GM23338 (cell line): ENCODE results near the gene CAND1. TPM values are rescaled to one million over a fixed set of nuclear protein-coding genes. Genes with fewer than 3 reads are reported as not detected.

Experiments used
- ATAC-seq: fragments of 200-7000 bp; cut with Tn5 transposase; 3 replicates; pipeline ENCODE4 v1.9.1; 2020
- DNase-seq: peaks from one replicate; pipeline ENCODE4 v3.0.0-alpha.2; 2015; ENCODE audit warnings: low spot score
- H2AFZ ChIP-seq: fragments of 200-600 bp; sonication (generic); 2 replicates; pipeline ENCODE4 v1.8.0; 2016; ENCODE audit warnings: antibody characterized with exemption, mild to moderate bottlenecking, moderate library complexity
- H3F3A ChIP-seq: fragments of 200-600 bp; sonication (generic); replicated peaks from 2 replicates; pipeline ENCODE4 v1.8.0; 2017; ENCODE audit warnings: antibody characterized with exemption, mixed run types, low read depth
- H3K27ac ChIP-seq: fragments of 200-600 bp; sonication (generic); 2 replicates; pipeline ENCODE4 v1.6.1; 2016; ENCODE audit warnings: low read depth
- H3K27me3 ChIP-seq: fragments of 200-600 bp; sonication (generic); 2 replicates; pipeline ENCODE4 v1.8.0; 2016; ENCODE audit warnings: mild to moderate bottlenecking, mixed run types, moderate library complexity; ENCODE audit not compliant: insufficient read depth
- H3K36me3 ChIP-seq: fragments of 200-600 bp; sonication (generic); 2 replicates; pipeline ENCODE4 v1.8.0; 2016; ENCODE audit warnings: mild to moderate bottlenecking; ENCODE audit not compliant: insufficient read depth
- H3K4me1 ChIP-seq: fragments of 200-600 bp; sonication (generic); 2 replicates; pipeline ENCODE4 v1.8.0; 2016; ENCODE audit warnings: mild to moderate bottlenecking, moderate library complexity; ENCODE audit not compliant: insufficient read depth
- H3K4me2 ChIP-seq: fragments of 200-600 bp; sonication (generic); 2 replicates; pipeline ENCODE4 v1.7.1; 2017; ENCODE audit warnings: mixed run types
- H3K4me3 ChIP-seq: fragments of 200-600 bp; sonication (generic); 2 replicates; pipeline ENCODE4 v1.6.1; 2016; ENCODE audit warnings: mixed run types
- H3K79me2 ChIP-seq: fragments of 200-600 bp; sonication (generic); replicated peaks from 2 replicates; pipeline ENCODE4 v1.8.0; 2017; ENCODE audit warnings: mild to moderate bottlenecking; ENCODE audit not compliant: insufficient read depth
- H3K9me2 ChIP-seq: fragments of 200-600 bp; sonication (generic); 2 replicates; pipeline ENCODE4 v1.8.0; 2017; ENCODE audit not compliant: insufficient read depth
- H4K20me1 ChIP-seq: fragments of 200-600 bp; sonication (generic); replicated peaks from 2 replicates; pipeline ENCODE4 v1.8.0; 2017; ENCODE audit warnings: mild to moderate bottlenecking; ENCODE audit not compliant: insufficient read depth
- H3K27ac Mint-ChIP-seq: 2 replicates; pipeline ENCODE4 v1.8.0; 2020; ENCODE audit warnings: inconsistent platforms, mild to moderate bottlenecking, moderate library complexity, mixed read lengths
- H3K27me3 Mint-ChIP-seq: 3 replicates; pipeline ENCODE4 v1.8.0; 2022; ENCODE audit warnings: low read depth, mild to moderate bottlenecking, moderate library complexity, mixed read lengths, inconsistent platforms; ENCODE audit not compliant: insufficient read depth, poor library complexity
- H3K36me3 Mint-ChIP-seq: 3 replicates; pipeline ENCODE4 v1.8.0; 2021; ENCODE audit warnings: low read depth, mild to moderate bottlenecking, inconsistent platforms, moderate library complexity, mixed read lengths
- H3K4me1 Mint-ChIP-seq: 3 replicates; pipeline ENCODE4 v1.8.0; 2020; ENCODE audit warnings: mild to moderate bottlenecking, inconsistent platforms, mixed read lengths
- H3K4me3 Mint-ChIP-seq: 3 replicates; pipeline ENCODE4 v1.8.0; 2021; ENCODE audit warnings: moderate library complexity, mild to moderate bottlenecking, inconsistent platforms, mixed read lengths
- H3K9me3 Mint-ChIP-seq: 3 replicates; pipeline ENCODE4 v1.8.0; 2020; ENCODE audit warnings: moderate library complexity, mild to moderate bottlenecking, inconsistent platforms, mixed read lengths
- CREB1 ChIP-seq: fragments of 250-450 bp; sonication (Bioruptor Pico); IDR thresholded peaks from 2 replicates; pipeline ENCODE4 v1.5.0; 2020; ENCODE audit warnings: low read depth, mild to moderate bottlenecking, moderate library complexity
- CTCF ChIP-seq, 2 experiments: fragments of 200-600 bp in 1 of 2; sonication (generic) in 1 of 2; conservative IDR thresholded peaks; 2 replicates each; pipeline versions ENCODE4 v1.5.1 to v1.6.1; 2016 to 2017; ENCODE audit warnings: antibody characterized with exemption in 2 of 2, low read depth in 2 of 2, mild to moderate bottlenecking in 2 of 2, moderate library complexity in 1 of 2
- EZH2 ChIP-seq: fragments of 200-600 bp; sonication (generic); IDR thresholded peaks from one replicate; pipeline ENCODE4 v1.8.0; 2017; ENCODE audit warnings: antibody characterized with exemption, mild to moderate bottlenecking, low read depth; ENCODE audit not compliant: unreplicated experiment
- EZH2phosphoT487 ChIP-seq: fragments of 200-600 bp; sonication (generic); IDR thresholded peaks from one replicate; pipeline ENCODE4 v1.8.1; 2018; ENCODE audit warnings: antibody characterized with exemption; ENCODE audit not compliant: unreplicated experiment
- NANOG ChIP-seq: IDR thresholded peaks from 2 replicates; pipeline ENCODE4 v1.6.1; 2016; ENCODE audit warnings: antibody characterized with exemption, borderline replicate concordance
- POLR2AphosphoS5 ChIP-seq: IDR thresholded peaks from 2 replicates; pipeline ENCODE4 v1.6.1; 2016; ENCODE audit warnings: antibody characterized with exemption, low read depth
- REST ChIP-seq: IDR thresholded peaks from one replicate; pipeline ENCODE4 v1.6.1; 2018; ENCODE audit warnings: antibody characterized with exemption; ENCODE audit not compliant: unreplicated experiment
- STAT1 ChIP-seq: IDR thresholded peaks from one replicate; pipeline ENCODE4 v1.6.1; 2016; ENCODE audit warnings: antibody characterized with exemption; ENCODE audit not compliant: unreplicated experiment
- ZNF114 ChIP-seq: fragments of 250-450 bp; sonication (Bioruptor Pico); IDR thresholded peaks from 2 replicates; pipeline ENCODE4 v1.5.0; 2020; ENCODE audit warnings: mild to moderate bottlenecking, moderate library complexity
- ZNF331 ChIP-seq: fragments of 250-450 bp; sonication (Bioruptor Pico); IDR thresholded peaks from 2 replicates; pipeline ENCODE4 v1.5.0; 2020; ENCODE audit warnings: low read depth, mild to moderate bottlenecking, moderate library complexity
- ZNF462 ChIP-seq: fragments of 250-450 bp; sonication (Bioruptor Pico); IDR thresholded peaks from 2 replicates; pipeline ENCODE4 v1.5.0; 2020; ENCODE audit warnings: mild to moderate bottlenecking, moderate library complexity
- polyA plus RNA-seq: library from polyadenylated mRNA; unstranded; fragments of >200 nt; fragmentation: Nextera tagmentation; extraction: Ambion mirVana; gene quantifications from 2 replicates; pipeline ENCODE4 v1.2.1, GENCODE V29; 2016
- total RNA-seq: library from RNA; depleted of rRNA; stranded (reverse); fragments of >200 nt; shearing (Covaris generic); gene quantifications from 2 replicates; pipeline ENCODE4 v1.2.3, GENCODE V29; 2014
- TF ChIP-seq, protein P1 (sequence below): IDR thresholded peaks from 2 replicates; pipeline ENCODE4 v1.6.1; 2016; ENCODE audit warnings: antibody characterized with exemption

CAND1 gene
- total and polyA plus RNA-seq, 2 experiments from 2014 or later, result 71.4 to 151 TPM

GRCh38 chr12:67243260-67243659, 25.9 kb upstream of the CAND1 start (continued):
- TF ChIP-seq, protein P1, sequence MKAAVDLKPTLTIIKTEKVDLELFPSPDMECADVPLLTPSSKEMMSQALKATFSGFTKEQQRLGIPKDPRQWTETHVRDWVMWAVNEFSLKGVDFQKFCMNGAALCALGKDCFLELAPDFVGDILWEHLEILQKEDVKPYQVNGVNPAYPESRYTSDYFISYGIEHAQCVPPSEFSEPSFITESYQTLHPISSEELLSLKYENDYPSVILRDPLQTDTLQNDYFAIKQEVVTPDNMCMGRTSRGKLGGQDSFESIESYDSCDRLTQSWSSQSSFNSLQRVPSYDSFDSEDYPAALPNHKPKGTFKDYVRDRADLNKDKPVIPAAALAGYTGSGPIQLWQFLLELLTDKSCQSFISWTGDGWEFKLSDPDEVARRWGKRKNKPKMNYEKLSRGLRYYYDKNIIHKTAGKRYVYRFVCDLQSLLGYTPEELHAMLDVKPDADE, result no peak
- no peak for TF ChIP-seq ZNF114 (CRISPR knock-in tag)
- no peak for TF ChIP-seq ZNF331 (CRISPR knock-in tag)

DNA sequence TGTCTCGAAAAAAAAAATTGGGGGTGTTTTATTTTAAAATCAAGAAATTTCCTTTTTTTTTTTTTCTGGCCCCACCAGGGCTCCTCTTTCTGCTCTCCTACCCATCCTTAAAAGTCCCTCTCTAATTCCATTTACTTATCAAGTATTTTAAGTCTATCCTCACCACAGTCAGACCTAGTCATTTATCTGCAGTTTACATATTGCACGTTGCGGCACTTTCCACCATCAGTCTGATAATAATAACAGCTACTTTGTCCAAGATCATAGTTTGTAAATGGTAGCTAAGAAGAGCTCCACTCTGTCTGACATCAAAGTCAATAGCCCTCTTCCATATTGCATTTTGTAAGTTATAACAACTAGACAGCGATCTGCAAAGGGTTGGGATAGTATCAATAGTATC, 23.6 kb upstream of the CAND1 start:
- Histone ChIP-seq H3K9me2 (no peaks in the 10 kb centered on the region), H3K27me3 (no peaks in the 10 kb centered on the region), H3K79me2 (no peaks in the 10 kb centered on the region), H2AFZ (no peak overlapping the region), H3K4me2 (no peak overlapping the region), H3K4me3 (no peak overlapping the region), H3K27ac (no peak overlapping the region), H3K36me3 (no peaks in the 10 kb centered on the region), H3K4me1 (no peaks in the 10 kb centered on the region), H4K20me1 (no peaks in the 10 kb centered on the region), H3F3A (no peaks in the 10 kb centered on the region)
- Mint-ChIP-seq H3K4me1 (no peaks in the 10 kb centered on the region), H3K27ac (no peak overlapping the region), H3K27me3 (peaks cover 3% of the 10 kb centered on the region), H3K36me3 (no peaks in the 10 kb centered on the region), H3K9me3 (no peaks in the 10 kb centered on the region), H3K4me3 (no peak overlapping the region)
- no peak for DNase-seq
- ATAC-seq, result no peak
- TF ChIP-seq POLR2AphosphoS5, result no peak
- TF ChIP-seq, protein P1, result no peak
- TF ChIP-seq REST, result no peak
- no peak for TF ChIP-seq CTCF (conservative IDR thresholded peaks at IDR 0.05; ENCODE audit: low read depth in 2 of 2)
- no peak for TF ChIP-seq ZNF114 (CRISPR knock-in tag)
- no peak for TF ChIP-seq ZNF462 (CRISPR knock-in tag)
- TF ChIP-seq STAT1, result no peak
- no peak for TF ChIP-seq EZH2phosphoT487
- TF ChIP-seq ZNF331 (CRISPR knock-in tag), result no peak
- no peak for TF ChIP-seq EZH2
- TF ChIP-seq NANOG, result no peak
- no peak for TF ChIP-seq CREB1 (CRISPR knock-in tag)
